ENCODE measurements around the gene EBLN1.

The EBLN1 gene

DNA sequence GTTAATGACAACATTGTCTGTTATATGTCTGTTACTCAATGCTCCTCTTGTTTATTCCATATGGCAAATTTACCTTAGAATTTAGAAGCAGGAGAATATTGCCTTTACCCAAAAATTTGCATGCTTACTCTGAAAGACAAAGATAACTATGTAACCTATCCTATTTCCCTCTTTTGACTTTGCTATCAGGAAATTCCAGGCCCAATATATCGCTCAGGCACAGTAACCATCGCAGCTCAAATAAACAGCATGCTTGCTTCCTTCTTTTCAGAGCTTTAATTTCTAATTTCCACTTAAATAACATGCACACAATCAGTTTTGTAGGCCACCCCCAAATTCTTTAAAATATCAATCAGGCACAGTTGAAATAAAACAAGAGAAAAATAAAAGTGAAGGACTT, 57.8 kb downstream of the EBLN1 start:
- no peak for ATAC-seq
- TF ChIP-seq ESRRG (CRISPR knock-in tag; IDR thresholded peaks at IDR 0.05): no peak
- TF ChIP-seq ISL1 (CRISPR knock-in tag; IDR thresholded peaks at IDR 0.05): no peak
- TF ChIP-seq, protein P1, sequence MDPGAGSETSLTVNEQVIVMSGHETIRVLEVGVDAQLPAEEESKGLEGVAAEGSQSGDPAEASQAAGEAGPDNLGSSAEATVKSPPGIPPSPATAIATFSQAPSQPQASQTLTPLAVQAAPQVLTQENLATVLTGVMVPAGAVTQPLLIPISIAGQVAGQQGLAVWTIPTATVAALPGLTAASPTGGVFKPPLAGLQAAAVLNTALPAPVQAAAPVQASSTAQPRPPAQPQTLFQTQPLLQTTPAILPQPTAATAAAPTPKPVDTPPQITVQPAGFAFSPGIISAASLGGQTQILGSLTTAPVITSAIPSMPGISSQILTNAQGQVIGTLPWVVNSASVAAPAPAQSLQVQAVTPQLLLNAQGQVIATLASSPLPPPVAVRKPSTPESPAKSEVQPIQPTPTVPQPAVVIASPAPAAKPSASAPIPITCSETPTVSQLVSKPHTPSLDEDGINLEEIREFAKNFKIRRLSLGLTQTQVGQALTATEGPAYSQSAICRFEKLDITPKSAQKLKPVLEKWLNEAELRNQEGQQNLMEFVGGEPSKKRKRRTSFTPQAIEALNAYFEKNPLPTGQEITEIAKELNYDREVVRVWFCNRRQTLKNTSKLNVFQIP (CRISPR knock-in tag; IDR thresholded peaks at IDR 0.05; ENCODE audit: borderline replicate concordance, low read depth): no peak
- TF ChIP-seq ZFP3 (CRISPR knock-in tag; IDR thresholded peaks at IDR 0.05): no peak
- no peak for TF ChIP-seq SNAI2 (CRISPR knock-in tag; IDR thresholded peaks at IDR 0.05)
- TF ChIP-seq ZNF565 (CRISPR knock-in tag; conservative IDR thresholded peaks at IDR 0.05; ENCODE audit: low read depth): no peak
- TF ChIP-seq ZC3H10 (CRISPR knock-in tag; IDR thresholded peaks at IDR 0.05): no peak
- no peak for TF ChIP-seq OSR1 (CRISPR knock-in tag; IDR thresholded peaks at IDR 0.05)
- no peak for TF ChIP-seq CSDC2 (CRISPR knock-in tag; IDR thresholded peaks at IDR 0.05)
- TF ChIP-seq RARB (CRISPR knock-in tag; IDR thresholded peaks at IDR 0.05): no peak
- TF ChIP-seq, protein P2, sequence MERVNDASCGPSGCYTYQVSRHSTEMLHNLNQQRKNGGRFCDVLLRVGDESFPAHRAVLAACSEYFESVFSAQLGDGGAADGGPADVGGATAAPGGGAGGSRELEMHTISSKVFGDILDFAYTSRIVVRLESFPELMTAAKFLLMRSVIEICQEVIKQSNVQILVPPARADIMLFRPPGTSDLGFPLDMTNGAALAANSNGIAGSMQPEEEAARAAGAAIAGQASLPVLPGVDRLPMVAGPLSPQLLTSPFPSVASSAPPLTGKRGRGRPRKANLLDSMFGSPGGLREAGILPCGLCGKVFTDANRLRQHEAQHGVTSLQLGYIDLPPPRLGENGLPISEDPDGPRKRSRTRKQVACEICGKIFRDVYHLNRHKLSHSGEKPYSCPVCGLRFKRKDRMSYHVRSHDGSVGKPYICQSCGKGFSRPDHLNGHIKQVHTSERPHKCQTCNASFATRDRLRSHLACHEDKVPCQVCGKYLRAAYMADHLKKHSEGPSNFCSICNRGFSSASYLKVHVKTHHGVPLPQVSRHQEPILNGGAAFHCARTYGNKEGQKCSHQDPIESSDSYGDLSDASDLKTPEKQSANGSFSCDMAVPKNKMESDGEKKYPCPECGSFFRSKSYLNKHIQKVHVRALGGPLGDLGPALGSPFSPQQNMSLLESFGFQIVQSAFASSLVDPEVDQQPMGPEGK (CRISPR knock-in tag; IDR thresholded peaks at IDR 0.05; ENCODE audit: borderline replicate concordance): no peak
- no peak for TF ChIP-seq TOX (CRISPR knock-in tag; IDR thresholded peaks at IDR 0.05; ENCODE audit: borderline replicate concordance)
- no peak for TF ChIP-seq GLIS3 (CRISPR knock-in tag; IDR thresholded peaks at IDR 0.05)
- TF ChIP-seq ZFP30 (CRISPR knock-in tag; IDR thresholded peaks at IDR 0.05): no peak
- no peak for TF ChIP-seq CSRNP3 (CRISPR knock-in tag; IDR thresholded peaks at IDR 0.05)

GRCh38 chr10:22159180-22159579, 58.6 kb downstream of the EBLN1 start:
- TF ChIP-seq CSRNP3 (CRISPR knock-in tag; IDR thresholded peaks at IDR 0.05) (no peak), BACH2 (CRISPR knock-in tag; IDR thresholded peaks at IDR 0.05; ENCODE audit: borderline replicate concordance) (no peak), ZNF565 (CRISPR knock-in tag; conservative IDR thresholded peaks at IDR 0.05; ENCODE audit: low read depth) (no peak), ZFP3 (CRISPR knock-in tag; IDR thresholded peaks at IDR 0.05) (no peak), CSDC2 (CRISPR knock-in tag; IDR thresholded peaks at IDR 0.05) (no peak), RARB (CRISPR knock-in tag; IDR thresholded peaks at IDR 0.05) (no peak)
- TF ChIP-seq, protein P2 (CRISPR knock-in tag; IDR thresholded peaks at IDR 0.05; ENCODE audit: borderline replicate concordance): no peak
- no peak for ATAC-seq

All from SK-N-SH treated with all-trans-retinoic acid at 6 μM for 48 hours (cell line).